Left cardiac atrium (tissue), 4 donors: ENCODE measurements around the gene ELAPOR2. TPM values are rescaled to one million over a fixed set of nuclear protein-coding genes. Genes with fewer than 3 reads are reported as not detected.
"Not testable (repeated sequence)": the region's sequence is repeated elsewhere in the genome, so short reads cannot be mapped to it uniquely, and the experiment has no call there.

Source experiments
- ATAC-seq, 2 donors: fragments of 200-7000 bp; cut with Tn5 transposase; one replicate each; pipeline ENCODE4 v1.9.1; 2020; ENCODE audit warnings: mild to moderate bottlenecking in 2 of 2, moderate library complexity in 2 of 2
- DNase-seq: peaks from one replicate; pipeline ENCODE4 v3.0.0-alpha.2; 2020
- intact Hi-C, 2 donors: fragments of 100-400 bp; cut with DNase I; formaldehyde crosslinking; loops; one replicate each; pipeline versions ENCODE4 v1.14.1 to v1.15.1; 2022 to 2023
- long read RNA-seq: library from polyadenylated mRNA; unstranded; transcript quantifications from one replicate; pipeline ENCODE4 v2.0.0, GENCODE V29; 2021
- total RNA-seq, 2 donors: library from RNA; stranded (reverse); fragmentation: NEBNext Ultra II Directional; extraction: Animal tissue kit (Norgen Biotek cat#: 25700); gene quantifications; one replicate each; pipeline ENCODE4 v1.2.1, GENCODE V29; 2021
- donor health status: DM: no; HTN: yes; CAD: no.
- donor health status: DM: no; HTN: yes; CAD: no; lungs with severe emphysema.
- donor health status: DM: yes; HTN: yes; CAD: no.
- donor health status: Dilated cardiomyopathy.

The ELAPOR2 gene
- total RNA-seq = 1 to 10 TPM; 8.0 to 9.5 TPM
- long read RNA-seq, partial matches to known transcripts = 1 of 1 reads
- long read RNA-seq, other reads (novel, unspliced or antisense) = 0 of 1 reads

DNA sequence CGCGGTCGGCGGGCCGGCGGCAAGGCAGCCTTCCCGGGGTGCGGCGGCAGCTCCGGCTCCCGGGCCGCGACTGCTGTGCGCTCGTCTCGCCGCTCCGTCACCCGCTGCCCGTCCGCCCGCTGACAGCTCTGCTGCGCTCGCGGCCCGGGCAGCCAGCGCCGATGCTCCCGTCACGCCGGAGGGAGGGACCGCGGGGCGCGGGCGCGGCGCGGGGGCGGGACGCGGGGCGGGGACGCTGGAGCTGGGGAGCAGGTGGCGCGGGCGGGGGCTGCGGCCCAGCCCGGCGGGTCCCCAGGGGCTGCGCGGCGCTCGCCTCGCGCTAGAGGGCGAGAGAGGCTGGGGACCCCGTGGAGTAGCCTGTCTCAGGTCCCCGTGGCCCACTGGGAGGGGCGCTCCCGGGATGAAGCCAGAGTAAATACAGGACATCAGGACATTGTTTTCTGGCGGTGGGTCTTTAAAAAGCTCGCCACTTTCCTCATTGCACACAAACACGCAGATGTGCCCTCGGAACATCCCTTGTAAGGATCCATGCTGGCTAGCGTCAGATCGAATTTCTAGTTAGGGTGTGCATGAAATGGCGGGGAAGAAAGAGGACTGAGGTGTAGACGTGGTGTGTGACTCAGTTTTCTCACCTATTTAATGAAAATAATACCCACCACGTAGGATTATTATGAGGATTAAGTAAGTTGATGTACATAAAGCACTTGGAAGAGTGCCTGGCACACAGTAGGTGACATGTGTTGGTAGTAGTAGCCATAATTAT is at the start of gene ELAPOR2:
Gene ELAPOR2 (minus strand): TSS at position 130 of the 763 bp plus-strand sequence. CDS start 141 bp downstream, outside the sequence.
- DNase-seq = peak; percentile 78
- ATAC-seq = peak; percentile 97 to 99
- intact Hi-C loops = loop anchor here in 1 of 2 donors (5.0 kb wide), 1 partner anchor 127 kb away; no protein-coding TSS in a partner anchor

GRCh38 chr7:87107949-87108776 is 48.7 kb upstream of the ELAPOR2 start:
- no peak for ATAC-seq
- no peak for DNase-seq
- intact Hi-C loops = no loop called here

- intact Hi-C loops = no loop called here
Measured at GRCh38 chr7:87106974-87107612, 47.6 kb upstream of the ELAPOR2 start.

GRCh38 chr7:87105401-87105800 is 45.9 kb upstream of the ELAPOR2 start:
- intact Hi-C loops = no loop called here
- DNase-seq (no peak), ATAC-seq (no peak)

More at GRCh38 chr7:87106974-87107612, 47.6 kb upstream of the ELAPOR2 start:
- no peak for DNase-seq
- ATAC-seq = no peak

DNA sequence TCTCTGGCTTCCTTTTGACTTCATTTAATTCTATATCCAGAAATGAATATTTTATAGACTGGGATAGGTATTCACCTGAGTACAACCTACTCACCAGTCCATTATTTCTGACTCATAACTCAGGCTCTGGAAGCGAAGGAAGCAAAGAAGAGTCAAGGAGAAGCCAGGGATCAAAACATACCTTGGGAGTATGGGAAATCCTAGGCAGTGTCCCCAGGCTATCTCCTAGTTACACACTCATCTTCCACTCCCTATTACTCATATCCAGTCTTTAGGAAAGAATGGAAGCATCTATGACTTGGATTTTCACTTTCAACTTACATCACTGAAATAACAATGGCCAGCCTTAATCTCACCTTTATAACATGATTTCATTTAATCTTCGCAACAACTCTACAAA is 40.9 kb upstream of the ELAPOR2 start:
- no peak for ATAC-seq
- intact Hi-C loops = no loop called here
- no peak for DNase-seq

- DNase-seq, intact Hi-C loops, ATAC-seq: not testable (repeated sequence)
Measured at GRCh38 chr7:87097375-87097774, 37.9 kb upstream of the ELAPOR2 start.

DNA sequence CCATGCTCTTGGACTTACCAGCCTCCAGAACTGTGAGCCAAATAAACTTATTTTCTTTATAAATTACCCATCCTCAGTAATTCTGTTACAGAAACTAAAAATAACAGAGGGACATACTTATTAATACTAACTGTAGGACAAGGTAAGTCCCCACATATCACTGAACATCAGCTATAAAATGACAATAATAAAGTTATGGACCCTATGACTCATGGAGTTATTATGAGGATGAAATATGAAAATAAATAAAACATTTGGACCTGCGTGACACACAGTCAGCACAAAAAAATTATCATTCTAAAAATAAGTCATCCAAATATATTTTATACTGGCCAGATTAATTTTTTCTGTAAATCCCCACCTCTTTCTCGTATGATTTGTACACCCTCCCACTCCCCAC is 34.9 kb upstream of the ELAPOR2 start:
- DNase-seq (no peak), ATAC-seq (no peak)
- intact Hi-C loops = no loop called here

- intact Hi-C loops = no loop called here
- no peak for ATAC-seq
- DNase-seq = no peak
Measured at GRCh38 chr7:87092568-87093091, 33.2 kb upstream of the ELAPOR2 start.

- DNase-seq (no peak), ATAC-seq (no peak)
- intact Hi-C loops = no loop called here
Measured at GRCh38 chr7:87091487-87092066, 32.1 kb upstream of the ELAPOR2 start.

- ATAC-seq (no peak), DNase-seq (no peak)
- intact Hi-C loops = no loop called here
Measured at GRCh38 chr7:87083865-87084519, 24.5 kb upstream of the ELAPOR2 start.

- DNase-seq (no peak), ATAC-seq (no peak)
- intact Hi-C loops = no loop called here
Measured at GRCh38 chr7:87082675-87083074, 23.2 kb upstream of the ELAPOR2 start.

DNA sequence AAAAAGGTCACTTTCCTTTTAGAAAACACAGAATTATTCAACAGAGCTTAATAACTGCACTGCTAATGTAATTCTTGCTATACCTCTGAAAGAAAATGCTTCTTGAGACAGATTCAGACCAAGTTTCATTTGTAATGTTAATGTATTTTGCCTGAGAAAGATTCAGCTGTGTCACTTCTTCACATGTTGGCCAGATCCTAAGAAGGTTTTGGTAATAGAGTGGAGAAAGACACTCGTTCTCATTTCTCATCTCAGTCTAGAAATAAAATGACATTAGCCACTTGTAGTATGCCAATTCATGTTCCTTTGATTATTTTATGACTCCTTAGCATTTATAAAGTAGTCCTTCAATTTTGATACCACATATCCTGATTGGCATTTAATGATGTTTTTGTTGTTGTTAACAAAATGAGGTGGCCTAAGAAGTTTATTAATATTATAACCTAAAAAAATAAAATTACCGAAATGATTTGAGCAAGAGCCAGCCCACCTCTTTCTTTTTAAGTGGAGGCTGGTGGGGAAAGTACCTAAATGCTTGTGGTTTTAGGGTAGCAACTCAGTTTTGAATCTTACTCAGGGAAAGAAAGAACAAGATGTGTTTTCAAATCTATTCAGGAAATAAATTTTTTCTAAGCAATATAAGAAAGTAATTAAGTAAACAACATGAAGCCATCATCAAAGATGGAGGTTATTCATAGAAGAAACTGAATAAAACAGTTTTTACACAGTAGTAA is 16.4 kb upstream of the ELAPOR2 start:
- DNase-seq (no peak), ATAC-seq (no peak)
- intact Hi-C loops = no loop called here

- intact Hi-C loops = no loop called here
- no peak for ATAC-seq
- DNase-seq = no peak
Measured at GRCh38 chr7:87067788-87068187, 8.3 kb upstream of the ELAPOR2 start.

DNA sequence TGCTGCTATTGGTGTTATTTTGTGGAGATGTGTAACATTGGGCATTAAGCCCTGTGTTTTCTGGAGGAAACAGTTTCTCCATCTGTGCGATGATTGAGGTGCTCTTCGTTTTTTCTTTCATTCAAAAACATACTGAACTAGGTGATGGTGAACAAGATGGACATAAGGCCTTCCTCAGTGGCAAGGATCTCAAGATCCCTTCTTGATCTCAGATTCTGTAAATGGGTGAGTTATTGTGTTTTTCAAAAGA is 759 bp upstream of the ELAPOR2 start:
- DNase-seq (no peak), ATAC-seq (no peak)
- intact Hi-C loops = no loop called here

- intact Hi-C loops = loop anchor here in 1 of 2 donors (5.0 kb wide), 1 partner anchor 127 kb away; no protein-coding TSS in a partner anchor
- DNase-seq (no peak), ATAC-seq (peak; percentile 29 to 60)
Measured at GRCh38 chr7:87058744-87059524, 520 bp downstream of the ELAPOR2 start.

DNA sequence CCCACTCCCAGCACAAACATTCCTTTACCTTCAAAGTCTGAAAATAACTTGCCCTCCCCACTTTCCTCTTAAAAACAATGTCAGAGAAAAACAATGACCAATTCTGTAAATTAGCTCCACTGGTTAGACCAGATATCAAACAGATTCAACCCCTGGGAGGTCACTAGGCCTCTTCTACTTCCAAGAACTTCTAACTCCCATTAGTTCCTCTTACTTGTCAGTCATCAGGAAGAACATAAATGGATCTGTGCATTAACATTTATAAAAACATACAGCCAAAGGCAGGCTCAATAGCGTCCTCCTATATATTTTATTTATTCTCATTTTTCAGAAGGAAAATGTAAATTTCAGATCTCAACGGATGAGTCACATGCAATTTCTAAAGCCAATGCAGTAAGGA is 2.2 kb downstream of the ELAPOR2 start:
- DNase-seq (no peak), ATAC-seq (no peak)
- intact Hi-C loops = loop anchor here in 1 of 2 donors (5.0 kb wide), 1 partner anchor 125 kb away; no protein-coding TSS in a partner anchor

GRCh38 chr7:87056346-87056745 is 3.1 kb downstream of the ELAPOR2 start:
- ATAC-seq (no peak), DNase-seq (no peak)
- intact Hi-C loops = loop anchor here in 1 of 2 donors (5.0 kb wide), 1 partner anchor 124 kb away; no protein-coding TSS in a partner anchor
